ENCODE data around the gene RLIM. TPM values are rescaled to one million over a fixed set of nuclear protein-coding genes. Genes with fewer than 3 reads are reported as not detected.

The RLIM gene
- total RNA-seq, 2 donors from 2014 or later, result 25.9 to 46.0 TPM

- no peak overlapping the region for H3K27ac ChIP-seq
- TF ChIP-seq CTCF (IDR thresholded peaks at IDR 0.05), result no peak
- H3K9me3 ChIP-seq, result no peaks in the 10 kb centered on the region
- H3K4me1 ChIP-seq (ENCODE audit: control insufficient read depth in 1 of 2, low read depth in 2 of 2), result peaks cover 3 to 9% of the 10 kb centered on the region in 2 donors
- H3K4me3 ChIP-seq, result no peak overlapping the region
- no peaks in the 10 kb centered on the region for H3K27me3 ChIP-seq (replicated peaks; ENCODE audit: insufficient read depth)
- DNase-seq (ENCODE audit: low spot score), result no peak
- ATAC-seq (ENCODE audit: insufficient number of reproducible peaks, low FRiP score, low read depth), result no peak
- H3K36me3 ChIP-seq, result peaks cover 4% of the 10 kb centered on the region
These were observed 7.6 kb downstream of the RLIM start for GRCh38 chrX:74606799-74607198.

- H3K36me3 ChIP-seq, result peaks cover 4% of the 10 kb centered on the region
- H3K27ac ChIP-seq, result no peak overlapping the region
- ATAC-seq (ENCODE audit: insufficient number of reproducible peaks, low FRiP score, low read depth) (no peak), DNase-seq (ENCODE audit: low spot score) (no peak)
- H3K4me1 ChIP-seq (ENCODE audit: control insufficient read depth in 1 of 2, low read depth in 2 of 2), result peaks cover 3 to 4% of the 10 kb centered on the region in 2 donors
- no peak for TF ChIP-seq CTCF (IDR thresholded peaks at IDR 0.05)
- H3K4me3 ChIP-seq, result no peak overlapping the region
- no peaks in the 10 kb centered on the region for H3K27me3 ChIP-seq (replicated peaks; ENCODE audit: insufficient read depth)
- H3K9me3 ChIP-seq, result no peaks in the 10 kb centered on the region
These were observed 8.1 kb downstream of the RLIM start for GRCh38 chrX:74606342-74606741.

GRCh38 chrX:74603040-74603439 is 11.4 kb downstream of the RLIM start:
- Histone ChIP-seq H3K4me1 (ENCODE audit: control insufficient read depth in 1 of 2, low read depth in 2 of 2) (peaks cover 0 to 3% of the 10 kb centered on the region in 2 donors), H3K4me3 (no peak overlapping the region), H3K27ac (no peak overlapping the region), H3K27me3 (replicated peaks; ENCODE audit: insufficient read depth) (no peaks in the 10 kb centered on the region), H3K36me3 (no peaks in the 10 kb centered on the region), H3K9me3 (no peaks in the 10 kb centered on the region)
- ATAC-seq (ENCODE audit: insufficient number of reproducible peaks, low FRiP score, low read depth) (no peak), DNase-seq (ENCODE audit: low spot score) (no peak)
- TF ChIP-seq CTCF (IDR thresholded peaks at IDR 0.05), result no peak

GRCh38 chrX:74602142-74602541 is 12.3 kb downstream of the RLIM start:
- TF ChIP-seq CTCF (IDR thresholded peaks at IDR 0.05), result no peak
- Histone ChIP-seq H3K4me3 (no peak overlapping the region), H3K9me3 (no peaks in the 10 kb centered on the region), H3K27me3 (replicated peaks; ENCODE audit: insufficient read depth) (no peaks in the 10 kb centered on the region), H3K36me3 (no peaks in the 10 kb centered on the region), H3K4me1 (ENCODE audit: control insufficient read depth in 1 of 2, low read depth in 2 of 2) (peaks cover 0 to 3% of the 10 kb centered on the region in 2 donors), H3K27ac (no peak overlapping the region)
- no peak for DNase-seq (ENCODE audit: low spot score)
- no peak for ATAC-seq (ENCODE audit: insufficient number of reproducible peaks, low FRiP score, low read depth)

- peaks cover 4% of the 10 kb centered on the region for H3K36me3 ChIP-seq
- no peak overlapping the region for H3K27ac ChIP-seq
- DNase-seq (ENCODE audit: low spot score) (no peak), ATAC-seq (ENCODE audit: insufficient number of reproducible peaks, low FRiP score, low read depth) (no peak)
- H3K27me3 ChIP-seq (replicated peaks; ENCODE audit: insufficient read depth), result no peaks in the 10 kb centered on the region
- no peaks in the 10 kb centered on the region for H3K4me1 ChIP-seq (ENCODE audit: control insufficient read depth in 1 of 2, low read depth in 2 of 2)
- TF ChIP-seq CTCF (IDR thresholded peaks at IDR 0.05), result no peak
- H3K9me3 ChIP-seq, result no peaks in the 10 kb centered on the region
- H3K4me3 ChIP-seq, result no peak overlapping the region
These were observed 20.8 kb downstream of the RLIM start for GRCh38 chrX:74593593-74593992.

Measured in thoracic aorta (tissue), 2 donors.